HepG2 (cell line): ENCODE data around the gene TTC38. TPM values are rescaled to one million over a fixed set of nuclear protein-coding genes. Genes with fewer than 3 reads are reported as not detected.

Source experiments
- ATAC-seq: fragments of 200-7000 bp; cut with Tn5 transposase; 3 replicates; pipeline ENCODE4 v1.9.1; 2020; ENCODE audit warnings: mild to moderate bottlenecking, moderate library complexity
- BruUV-seq: library from RNA; stranded (reverse); fragments of 400-500 nt; replicated peaks from 2 replicates; lab custom pipeline; 2021; lab: Mats Ljungman, UMichigan
- CTCF ChIA-PET: fragments of 300-600 bp; formaldehyde crosslinking; extraction: SDS; loops from one replicate; lab custom pipeline; 2021; ENCODE audit warnings: low total read pairs, inconsistent platforms, low intra/inter-chr PET ratio; lab: Yijun Ruan, JAX
- POLR2A ChIA-PET: fragments of 350-600 bp; sonication (Branson Sonifier 250); formaldehyde crosslinking; loops from one replicate; lab custom pipeline; 2020; ENCODE audit warnings: antibody characterized with exemption, inconsistent platforms; lab: Yijun Ruan, JAX
- DNase-seq: peaks from one replicate; pipeline ENCODE4 v3.0.0-alpha.2; 2015; ENCODE audit warnings: low spot score
- FAIRE-seq: peaks from 3 replicates; lab custom pipeline; 2011; peaks lifted over from hg19 to GRCh38; lab: Jason Lieb, UNC
- H2AFZ ChIP-seq: one replicate; pipeline ENCODE4 v1.6.1; 2011; ENCODE audit warnings: low read length, inconsistent platforms
- H3K27ac ChIP-seq: fragments of 300-600 bp; 3 replicates; pipeline ENCODE4 v1.8.0; 2011; ENCODE audit warnings: mixed run types, mild to moderate bottlenecking, mixed read lengths, low read length, inconsistent platforms; ENCODE audit not compliant: insufficient read depth; ENCODE audit errors: extremely low read length
- H3K27me3 ChIP-seq, 2 experiments: fragments of 200-600 bp in 1 of 2; 2 replicates in 1 of 2; 3 replicates in 1 of 2; pipeline versions ENCODE4 v1.6.0 to v1.8.0; 2011; ENCODE audit warnings: low read length in 2 of 2, mild to moderate bottlenecking in 2 of 2, moderate library complexity in 2 of 2, inconsistent platforms in 1 of 2; ENCODE audit not compliant: insufficient read depth in 2 of 2, control insufficient read depth in 1 of 2
- H3K36me3 ChIP-seq, 2 experiments: fragments of 200-600 bp in 1 of 2; replicated peaks in 1 of 2; 2 replicates in 1 of 2; 3 replicates in 1 of 2; pipeline versions ENCODE4 v1.5.1 to v1.8.0; 2011; ENCODE audit warnings: low read length in 2 of 2, inconsistent platforms in 1 of 2; ENCODE audit not compliant: insufficient read depth in 2 of 2, control insufficient read depth in 1 of 2
- H3K4me1 ChIP-seq: 2 replicates; pipeline ENCODE4 v1.5.1; 2012; ENCODE audit warnings: low read length, inconsistent platforms; ENCODE audit not compliant: insufficient read depth
- H3K4me2 ChIP-seq: 2 replicates; pipeline ENCODE4 v1.6.0; 2011; ENCODE audit warnings: low read depth, low read length, inconsistent platforms
- H3K4me3 ChIP-seq, 3 experiments: fragments of 200-600 bp in 1 of 3; sonication (generic), shearing (Covaris generic) in 1 of 3; replicated peaks in 1 of 3; 2 replicates each; pipeline ENCODE4 v1.5.1; 2011 to 2016; ENCODE audit warnings: low read length in 3 of 3, inconsistent platforms in 2 of 3, low read depth in 2 of 3, mild to moderate bottlenecking in 2 of 3, control low read depth in 1 of 3, mixed read lengths in 1 of 3; ENCODE audit not compliant: insufficient read depth in 1 of 3
- H3K79me2 ChIP-seq: one replicate; pipeline ENCODE4 v1.6.1; 2011; ENCODE audit warnings: low read length, inconsistent platforms; ENCODE audit not compliant: insufficient read depth
- H3K9ac ChIP-seq: 2 replicates; pipeline ENCODE4 v1.6.0; 2011; ENCODE audit warnings: mild to moderate bottlenecking, low read depth, low read length, inconsistent platforms; ENCODE audit not compliant: insufficient read depth
- H3K9me3 ChIP-seq: 2 replicates; pipeline ENCODE4 v1.5.1; 2012; ENCODE audit warnings: mild to moderate bottlenecking, low read length
- H4K20me1 ChIP-seq: 2 replicates; pipeline ENCODE4 v1.6.0; 2011; ENCODE audit warnings: inconsistent platforms, mild to moderate bottlenecking, low read length, moderate library complexity; ENCODE audit not compliant: insufficient read depth
- GATAD2A ChIP-seq: IDR thresholded peaks from 2 replicates; pipeline ENCODE4 v1.6.1; 2016
- SIN3A ChIP-seq: IDR thresholded peaks from 2 replicates; pipeline ENCODE4 v1.6.1; 2011; ENCODE audit warnings: low read depth, mild to moderate bottlenecking, control low read depth, low read length, borderline replicate concordance
- SP140L ChIP-seq: sonication (generic); formaldehyde crosslinking; IDR thresholded peaks from 2 replicates; pipeline ENCODE4 v1.4.0; 2020; ENCODE audit warnings: missing genetic modification reagents, borderline replicate concordance
- SP4 ChIP-seq: sonication (generic); formaldehyde crosslinking; IDR thresholded peaks from 2 replicates; pipeline ENCODE4 v1.8.1; 2023; ENCODE audit warnings: mild to moderate bottlenecking, missing genetic modification reagents
- ZFP36 ChIP-seq: fragments of 150-350 bp; IDR thresholded peaks from 2 replicates; pipeline ENCODE4 v1.6.1; 2018; ENCODE audit warnings: borderline replicate concordance, low read length, low read depth; ENCODE audit not compliant: partially characterized antibody
- ZKSCAN1 ChIP-seq: fragments of 150-350 bp; IDR thresholded peaks from 2 replicates; pipeline ENCODE4 v1.6.1; 2014; ENCODE audit warnings: low read length
- ZKSCAN8 ChIP-seq: IDR thresholded peaks from 2 replicates; pipeline ENCODE4 v1.6.1; 2016; ENCODE audit warnings: borderline replicate concordance, missing genetic modification reagents, missing compliant biosample characterization
- ZNF12 ChIP-seq: sonication (generic); formaldehyde crosslinking; IDR thresholded peaks from 2 replicates; pipeline ENCODE4 v1.5.0; 2020; ENCODE audit warnings: missing genetic modification reagents
- ZNF207 ChIP-seq: fragments of 450-650 bp; IDR thresholded peaks from 2 replicates; pipeline ENCODE4 v1.6.1; 2016; ENCODE audit warnings: antibody characterized with exemption, borderline replicate concordance
- ZNF558 ChIP-seq: sonication (generic); formaldehyde crosslinking; IDR thresholded peaks from 2 replicates; pipeline ENCODE4 v1.9.0; 2022; ENCODE audit warnings: mild to moderate bottlenecking, missing genetic modification reagents, borderline replicate concordance
- ZNF652 ChIP-seq: IDR thresholded peaks from 2 replicates; pipeline ENCODE4 v1.6.1; 2016; ENCODE audit warnings: low read depth, borderline replicate concordance
- WGBS: methylation state at CpG from one replicate; pipeline ENCODE4 v1.1.6; 2017; ENCODE audit warnings: low lambda C conversion rate; 5-methylcytosine and 5-hydroxymethylcytosine counted together
- in situ Hi-C: cut with HindIII; loops from 2 replicates; pipeline ENCODE4 v1.10.0; 2017; ENCODE audit warnings: low pct_unique_long_range_greater_than_20kb; ENCODE audit not compliant: extremely low pct_ligation_motif_present
- intact Hi-C: fragments of 100-400 bp; cut with micrococcal nuclease; formaldehyde crosslinking; loops from one replicate; pipeline ENCODE4 v1.10.0; 2022; ENCODE audit not compliant: unreplicated experiment
- polyA plus RNA-seq, 8 experiments: library from polyadenylated mRNA; depleted of rRNA in 3 of 8; stranded (reverse) in 7 of 8; unstranded in 1 of 8; fragments of >200 nt; fragmentation: Illumina TruSeq in 4 of 8; extraction: Trizol in 4 of 8; gene quantifications; 2 replicates each; pipeline versions ENCODE4 v1.2.1 to v1.2.3, GENCODE V29; 2011 to 2016; ENCODE audit warnings: low read depth in 4 of 8, missing spikeins in 1 of 8, mixed read lengths in 1 of 8; ENCODE audit not compliant: insufficient read depth in 1 of 8
- total RNA-seq, 5 experiments: library from RNA; depleted of rRNA; stranded (reverse); fragments of >200 nt; fragmentation: Illumina TruSeq; extraction: Trizol; gene quantifications; 2 replicates each; pipeline ENCODE4 v1.2.3, GENCODE V29; 2016; ENCODE audit warnings: low read depth in 1 of 5
- TF ChIP-seq, protein P1 (sequence below): sonication (generic); formaldehyde crosslinking; IDR thresholded peaks from 2 replicates; pipeline ENCODE4 v1.4.0; 2020; ENCODE audit warnings: missing genetic modification reagents, borderline replicate concordance

Gene TTC38
- total and polyA plus RNA-seq, 2 of the 13 experiments (the other 11 are each of a cell fraction or from before 2014, with no cell fraction given) = 101 to 105 TPM

GRCh38 chr22:46330426-46330825 lies 62.6 kb downstream of the TTC38 start:
- in situ Hi-C loops (no loop called here), intact Hi-C loops (no loop called here)
- Histone ChIP-seq H3K4me2 (no peak overlapping the region), H2AFZ (no peak overlapping the region), H3K27me3 (no peaks in the 10 kb centered on the region), H3K9ac (no peak overlapping the region), H3K79me2 (no peaks in the 10 kb centered on the region), H3K36me3 (peaks cover 18 to 52% of the 10 kb centered on the region in 2 experiments), H3K4me1 (peaks cover 6% of the 10 kb centered on the region), H3K9me3 (no peaks in the 10 kb centered on the region), H4K20me1 (no peaks in the 10 kb centered on the region), H3K27ac (no peak overlapping the region), H3K4me3 (no peak overlapping the region)
- TF ChIP-seq GATAD2A (no peak), ZNF207 (no peak), SIN3A (no peak), ZKSCAN1 (no peak), ZFP36 (no peak), ZNF558 (CRISPR knock-in tag) (no peak), ZNF12 (CRISPR knock-in tag) (no peak), SP4 (no peak), ZNF652 (no peak), ZKSCAN8 (CRISPR knock-in tag) (no peak), SP140L (no peak)
- TF ChIP-seq, protein P1, sequence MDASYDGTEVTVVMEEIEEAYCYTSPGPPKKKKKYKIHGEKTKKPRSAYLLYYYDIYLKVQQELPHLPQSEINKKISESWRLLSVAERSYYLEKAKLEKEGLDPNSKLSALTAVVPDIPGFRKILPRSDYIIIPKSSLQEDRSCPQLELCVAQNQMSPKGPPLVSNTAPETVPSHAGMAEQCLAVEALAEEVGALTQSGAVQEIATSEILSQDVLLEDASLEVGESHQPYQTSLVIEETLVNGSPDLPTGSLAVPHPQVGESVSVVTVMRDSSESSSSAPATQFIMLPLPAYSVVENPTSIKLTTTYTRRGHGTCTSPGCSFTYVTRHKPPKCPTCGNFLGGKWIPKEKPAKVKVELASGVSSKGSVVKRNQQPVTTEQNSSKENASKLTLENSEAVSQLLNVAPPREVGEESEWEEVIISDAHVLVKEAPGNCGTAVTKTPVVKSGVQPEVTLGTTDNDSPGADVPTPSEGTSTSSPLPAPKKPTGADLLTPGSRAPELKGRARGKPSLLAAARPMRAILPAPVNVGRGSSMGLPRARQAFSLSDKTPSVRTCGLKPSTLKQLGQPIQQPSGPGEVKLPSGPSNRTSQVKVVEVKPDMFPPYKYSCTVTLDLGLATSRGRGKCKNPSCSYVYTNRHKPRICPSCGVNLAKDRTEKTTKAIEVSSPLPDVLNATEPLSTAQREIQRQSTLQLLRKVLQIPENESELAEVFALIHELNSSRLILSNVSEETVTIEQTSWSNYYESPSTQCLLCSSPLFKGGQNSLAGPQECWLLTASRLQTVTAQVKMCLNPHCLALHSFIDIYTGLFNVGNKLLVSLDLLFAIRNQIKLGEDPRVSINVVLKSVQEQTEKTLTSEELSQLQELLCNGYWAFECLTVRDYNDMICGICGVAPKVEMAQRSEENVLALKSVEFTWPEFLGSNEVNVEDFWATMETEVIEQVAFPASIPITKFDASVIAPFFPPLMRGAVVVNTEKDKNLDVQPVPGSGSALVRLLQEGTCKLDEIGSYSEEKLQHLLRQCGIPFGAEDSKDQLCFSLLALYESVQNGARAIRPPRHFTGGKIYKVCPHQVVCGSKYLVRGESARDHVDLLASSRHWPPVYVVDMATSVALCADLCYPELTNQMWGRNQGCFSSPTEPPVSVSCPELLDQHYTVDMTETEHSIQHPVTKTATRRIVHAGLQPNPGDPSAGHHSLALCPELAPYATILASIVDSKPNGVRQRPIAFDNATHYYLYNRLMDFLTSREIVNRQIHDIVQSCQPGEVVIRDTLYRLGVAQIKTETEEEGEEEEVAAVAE (CRISPR knock-in tag) = no peak
- POLR2A ChIA-PET = no interaction called here
- FAIRE-seq = no peak
- no peak for DNase-seq
- BruUV-seq = no TSS peak
- CTCF ChIA-PET = no interaction called here
- WGBS = 95% methylated on average over 4 of the region's 4 CpGs
- no peak for ATAC-seq
